DMS79 treated with DMSO at 0.1 percent for 48 hours (cell line): Measurements from ENCODE around the gene MRPL49.

Experiments
- DNase-seq: peaks from one replicate; lab custom pipeline; 2025; lab: John Stamatoyannopoulos, UW

Gene MRPL49

GRCh38 chr11:65121865-65122696 lies at the start of gene MRPL49, which contains the start of gene FAU:
Gene MRPL49 (plus strand): TSS chr11:65122321. CDS start chr11:65122347, 26 bp downstream.
Gene FAU (minus strand): TSS chr11:65122134. CDS start chr11:65121813, 321 bp downstream.
- DNase-seq, result peak; percentile 98

GRCh38 chr11:65072631-65072966 lies 49.5 kb upstream of the MRPL49 start:
- DNase-seq, result no peak

DNA sequence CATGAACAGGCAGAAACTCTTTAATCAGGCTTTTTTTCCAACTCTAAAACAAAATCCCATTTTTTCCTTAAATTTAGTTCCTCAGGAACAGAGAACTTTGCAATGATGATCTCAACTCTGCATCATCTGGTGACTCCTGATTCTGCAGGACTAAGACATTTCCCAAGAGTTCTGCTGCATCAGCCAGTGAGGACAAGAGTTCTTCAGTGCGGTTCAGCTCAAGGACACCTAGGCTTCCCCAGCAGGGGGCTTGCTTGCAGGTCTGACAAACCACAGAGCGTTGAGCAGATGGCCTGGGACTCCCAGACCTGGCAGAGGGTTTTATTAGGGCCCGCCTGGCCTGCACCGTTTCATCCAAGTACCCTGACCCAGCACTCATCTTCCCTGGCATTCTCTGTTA lies 44.7 kb upstream of the MRPL49 start:
- DNase-seq, result peak; percentile 7

DNA sequence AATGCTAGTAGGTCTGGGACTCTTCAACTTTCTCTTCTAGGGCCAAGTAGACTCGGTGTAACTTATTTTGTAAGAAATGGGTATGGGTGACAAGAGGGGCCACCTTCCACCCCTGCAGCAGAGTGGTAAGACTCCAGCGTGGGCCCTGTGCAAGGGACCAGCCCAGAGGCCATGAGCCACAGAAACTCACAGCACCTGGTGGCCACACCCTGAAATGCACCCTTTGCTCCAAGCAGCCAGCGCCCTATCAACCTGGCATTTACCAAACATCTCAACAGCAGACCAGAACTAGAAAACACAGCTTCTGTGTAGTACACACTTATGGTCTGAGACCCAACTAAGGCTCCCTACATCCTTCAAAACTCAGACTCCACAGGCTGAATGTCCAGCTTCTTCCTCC lies 44.0 kb upstream of the MRPL49 start:
- no peak for DNase-seq

DNA sequence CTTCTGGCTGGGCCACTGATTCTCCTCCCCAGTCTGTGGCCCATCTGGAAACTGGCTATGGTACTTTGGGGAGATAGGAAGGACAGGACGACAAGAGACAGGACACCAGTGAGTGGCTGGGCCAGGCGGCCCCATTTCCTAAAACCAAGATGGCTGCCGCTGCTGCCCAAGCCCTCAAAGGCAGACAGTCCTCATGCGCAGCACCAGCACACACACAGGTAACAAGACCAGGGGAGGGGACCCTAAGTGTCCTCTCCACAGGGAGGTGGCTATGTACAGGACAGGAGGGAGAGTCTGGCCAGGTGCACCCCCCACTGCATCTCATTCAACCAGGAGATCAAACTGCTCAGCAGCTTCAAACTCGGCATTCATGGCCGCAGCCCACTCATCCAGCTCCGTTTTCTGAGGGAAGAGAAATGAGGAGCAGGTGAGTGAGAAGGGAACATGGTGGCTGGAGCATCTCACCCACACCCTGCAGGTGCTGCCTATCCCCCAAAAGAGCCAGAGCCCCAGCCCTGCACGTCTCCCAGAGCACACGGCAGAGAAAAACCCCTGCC lies 43.3 kb upstream of the MRPL49 start:
- DNase-seq, result no peak

DNA sequence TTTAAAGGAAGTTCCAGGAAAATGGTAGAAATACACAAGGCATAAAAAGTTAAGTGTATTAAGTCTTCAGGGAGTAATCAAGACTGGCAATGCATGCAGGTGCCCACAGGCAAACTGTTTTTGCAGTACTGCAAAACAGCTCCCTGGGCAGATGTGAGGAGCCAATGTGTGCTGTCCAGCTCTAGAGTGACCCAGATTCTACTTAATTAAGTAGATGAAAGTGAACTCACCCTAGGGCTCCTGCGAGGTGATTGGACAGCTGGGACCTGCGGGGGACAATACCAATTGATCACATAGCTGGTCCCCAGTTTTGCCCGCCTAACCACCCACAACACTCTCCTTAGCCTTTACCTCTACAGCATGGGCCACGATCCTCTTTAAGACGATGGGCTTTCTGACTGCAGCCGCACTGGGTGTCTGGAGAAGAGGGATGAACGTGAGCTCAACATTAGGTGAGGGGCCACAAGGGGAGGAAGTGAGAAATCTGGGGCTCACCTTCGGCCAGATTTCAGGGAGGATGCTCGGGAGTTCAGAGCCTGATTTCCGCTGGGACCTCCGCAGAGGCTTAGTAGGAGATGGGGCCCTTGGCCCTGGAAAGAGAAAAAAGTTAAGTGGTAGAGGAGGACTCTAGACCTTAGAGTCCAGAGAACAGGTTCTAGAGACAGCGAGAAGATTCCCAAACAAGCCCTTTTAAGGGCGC lies 38.8 kb upstream of the MRPL49 start:
- no peak for DNase-seq

- peak; percentile 94 for DNase-seq
Observed at GRCh38 chr11:65083834-65084597, 38.1 kb upstream of the MRPL49 start, which contains the start of the genes CDCA5 and ZFPL1. Gene CDCA5 (minus strand): TSS chr11:65084040. CDS start chr11:65083978, 62 bp downstream. Gene ZFPL1 (plus strand): TSS chr11:65084222. CDS start chr11:65084699, 477 bp downstream.

DNA sequence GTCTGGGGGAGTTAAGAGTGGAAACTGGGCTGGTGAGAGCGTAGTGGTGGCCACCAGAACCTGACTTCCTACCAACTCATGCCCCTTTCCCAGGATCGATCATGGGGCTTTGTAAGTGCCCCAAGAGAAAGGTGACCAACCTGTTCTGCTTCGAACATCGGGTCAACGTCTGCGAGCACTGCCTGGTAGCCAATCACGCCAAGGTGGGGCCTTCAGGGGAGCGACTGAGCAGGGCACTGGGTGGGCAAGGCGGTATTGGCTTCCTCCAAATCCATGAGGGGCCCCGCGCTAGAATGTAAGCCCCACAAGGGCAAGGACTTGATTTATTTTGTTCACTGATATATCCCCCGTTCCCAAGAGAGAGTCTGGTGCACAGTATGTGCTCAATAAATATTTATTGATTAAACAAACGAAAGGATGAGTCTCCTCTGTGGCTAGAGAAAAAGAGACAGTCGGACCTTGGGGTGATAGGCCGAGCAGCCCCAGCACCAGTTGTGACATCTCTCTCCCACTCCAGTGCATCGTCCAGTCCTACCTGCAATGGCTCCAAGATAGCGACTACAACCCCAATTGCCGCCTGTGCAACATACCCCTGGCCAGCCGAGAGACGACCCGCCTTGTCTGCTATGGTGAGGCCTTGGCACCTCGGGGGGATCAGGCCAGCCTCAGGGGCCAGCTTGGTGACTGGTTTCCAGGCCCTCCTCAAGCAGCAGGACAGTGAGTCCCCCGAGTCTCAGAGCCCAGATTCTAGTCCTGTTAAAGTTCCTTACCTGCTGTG lies 37.3 kb upstream of the MRPL49 start:
- no peak for DNase-seq

- no peak for DNase-seq
Observed at GRCh38 chr11:65085446-65085845, 36.7 kb upstream of the MRPL49 start.

DNA sequence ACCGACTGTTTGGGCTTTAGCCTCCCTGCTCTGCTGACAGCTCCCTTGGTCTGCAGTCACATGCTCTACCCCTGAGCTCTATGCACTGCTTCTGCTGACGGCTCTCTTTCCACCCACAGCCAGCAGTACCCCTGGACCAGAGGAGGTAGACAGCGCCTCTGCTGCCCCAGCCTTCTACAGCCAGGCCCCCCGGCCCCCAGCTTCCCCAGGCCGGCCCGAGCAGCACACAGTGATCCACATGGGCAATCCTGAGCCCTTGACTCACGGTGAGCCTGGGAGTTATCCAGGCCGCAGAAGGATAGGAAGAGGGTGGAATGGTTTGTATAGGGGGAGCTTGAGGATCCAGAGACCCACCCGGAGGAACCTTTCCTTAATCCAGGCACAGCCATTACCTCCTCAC lies 35.3 kb upstream of the MRPL49 start:
- DNase-seq, result no peak

- DNase-seq, result no peak
Observed at GRCh38 chr11:65087216-65087615, 34.9 kb upstream of the MRPL49 start.

DNA sequence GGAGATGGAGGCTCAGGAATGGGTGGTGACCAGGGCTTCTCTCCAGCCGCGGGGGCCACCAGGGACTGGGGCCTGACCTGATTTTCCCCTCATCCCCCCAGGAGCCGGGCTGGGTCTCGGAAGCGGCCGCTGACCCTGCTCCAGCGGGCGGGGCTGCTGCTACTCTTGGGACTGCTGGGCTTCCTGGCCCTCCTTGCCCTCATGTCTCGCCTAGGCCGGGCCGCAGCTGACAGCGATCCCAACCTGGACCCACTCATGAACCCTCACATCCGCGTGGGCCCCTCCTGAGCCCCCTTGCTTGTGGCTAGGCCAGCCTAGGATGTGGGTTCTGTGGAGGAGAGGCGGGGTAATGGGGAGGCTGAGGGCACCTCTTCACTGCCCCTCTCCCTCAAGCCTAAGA lies 34.3 kb upstream of the MRPL49 start:
- no peak for DNase-seq

- no peak for DNase-seq
Observed at GRCh38 chr11:65089621-65090020, 32.5 kb upstream of the MRPL49 start.

GRCh38 chr11:65090628-65091027 lies 31.5 kb upstream of the MRPL49 start:
- DNase-seq, result no peak

DNA sequence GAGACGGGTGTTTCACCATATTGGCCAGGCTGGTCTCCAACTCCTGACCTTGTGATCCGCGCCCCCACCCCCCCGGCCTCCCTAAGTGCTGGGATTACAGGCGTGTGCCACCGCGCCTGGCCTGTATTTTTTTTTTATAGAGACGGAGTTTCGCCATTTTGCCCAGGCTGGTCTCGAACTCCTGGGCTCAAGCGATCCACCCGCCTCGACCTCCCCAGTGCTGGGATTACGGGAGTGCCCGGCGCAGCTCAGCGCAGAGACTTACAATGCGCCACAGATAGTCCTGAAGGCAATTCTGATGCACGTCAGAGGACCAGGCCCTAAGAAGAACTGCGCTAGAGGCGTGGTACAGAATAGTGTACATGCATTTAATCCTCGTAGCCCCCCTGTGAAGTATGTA lies 26.7 kb upstream of the MRPL49 start:
- DNase-seq, result no peak

- peak; percentile 83 for DNase-seq
Observed at GRCh38 chr11:65095974-65096806, 25.9 kb upstream of the MRPL49 start, which contains the start of gene VPS51. Gene VPS51 (plus strand): TSS chr11:65096214. CDS start chr11:65096251, 37 bp downstream.

GRCh38 chr11:65096926-65097325 lies 25.2 kb upstream of the MRPL49 start:
- no peak for DNase-seq

GRCh38 chr11:65100674-65101350 lies 21.3 kb upstream of the MRPL49 start:
- DNase-seq, result no peak
